Rectal smooth muscle tissue (tissue), 1 donor: ENCODE data around the gene PCDHGA2.
"Not testable (repeated sequence)": the region's sequence is repeated elsewhere in the genome, so short reads cannot be mapped to it uniquely, and the experiment has no call there.

Experiments used
- H3K27ac ChIP-seq: one replicate; pipeline ENCODE4 v1.7.0; 2013; ENCODE audit warnings: low read depth, low read length, inconsistent platforms
- H3K27me3 ChIP-seq: one replicate; pipeline ENCODE4 v1.7.0; 2013; ENCODE audit warnings: low read length; ENCODE audit not compliant: control insufficient read depth, insufficient read depth
- H3K36me3 ChIP-seq: one replicate; pipeline ENCODE4 v1.7.0; 2013; ENCODE audit warnings: low read length; ENCODE audit not compliant: control insufficient read depth, insufficient read depth
- H3K4me1 ChIP-seq: one replicate; pipeline ENCODE4 v1.7.0; 2013; ENCODE audit warnings: low read length; ENCODE audit not compliant: control insufficient read depth, insufficient read depth
- H3K4me3 ChIP-seq: one replicate; pipeline ENCODE4 v1.7.0; 2013; ENCODE audit warnings: low read length
- H3K9ac ChIP-seq: one replicate; pipeline ENCODE4 v1.7.0; 2013; ENCODE audit warnings: low read length

PCDHGA2 gene

GRCh38 chr5:141338538-141339306 is at the start of gene PCDHGA2:
TSS of gene PCDHGA2 (plus strand) at chr5:141338760.
- Histone ChIP-seq H3K27ac (no peak within 1 kb of the TSS), H3K4me3 (peak within 1 kb of the TSS; percentile 49)

GRCh38 chr5:141298376-141298775 is 40.2 kb upstream of the PCDHGA2 start:
- Histone ChIP-seq H3K36me3 (peaks cover under 1% of the 10 kb centered on the region), H3K4me3 (no peak overlapping the region), H3K27ac (no peak overlapping the region), H3K4me1 (no peaks in the 10 kb centered on the region), H3K27me3 (no peaks in the 10 kb centered on the region), H3K9ac (no peak overlapping the region)

More at GRCh38 chr5:141338538-141339306, at the start of gene PCDHGA2:
- Histone ChIP-seq H3K36me3 (no peaks in the 10 kb centered on the region), H3K4me1 (no peaks in the 10 kb centered on the region), H3K27me3 (no peaks in the 10 kb centered on the region), H3K9ac (no peak within 1 kb of the TSS)

GRCh38 chr5:141303756-141304155 is 34.8 kb upstream of the PCDHGA2 start, which contains the start of gene SLC25A2:
TSS of gene SLC25A2 (minus strand) at chr5:141304049. CDS start at chr5:141303865, 184 bp downstream.
- H3K36me3 ChIP-seq = peaks cover 2% of the 10 kb centered on the region
- H3K4me3 ChIP-seq = peak within 1 kb of the TSS; percentile 1
- H3K27me3 ChIP-seq = no peaks in the 10 kb centered on the region
- H3K9ac ChIP-seq = no peak within 1 kb of the TSS
- H3K4me1 ChIP-seq = no peaks in the 10 kb centered on the region
- H3K27ac ChIP-seq = no peak within 1 kb of the TSS

- Histone ChIP-seq H3K27ac (no peak overlapping the region), H3K36me3 (peaks cover 2% of the 10 kb centered on the region), H3K4me3 (no peak overlapping the region), H3K4me1 (no peaks in the 10 kb centered on the region), H3K27me3 (no peaks in the 10 kb centered on the region), H3K9ac (no peak overlapping the region)
Measured at GRCh38 chr5:141306630-141307029, 31.9 kb upstream of the PCDHGA2 start.

- no peak overlapping the region for H3K4me3 ChIP-seq
- no peaks in the 10 kb centered on the region for H3K4me1 ChIP-seq
- H3K27me3 ChIP-seq = no peaks in the 10 kb centered on the region
- H3K36me3 ChIP-seq = peaks cover 7% of the 10 kb centered on the region
- no peak overlapping the region for H3K9ac ChIP-seq
- no peak overlapping the region for H3K27ac ChIP-seq
Measured at GRCh38 chr5:141313711-141314110, 24.8 kb upstream of the PCDHGA2 start.

GRCh38 chr5:141316963-141317362 is 21.6 kb upstream of the PCDHGA2 start:
- not testable (repeated sequence) for H3K4me3 ChIP-seq, H3K27ac ChIP-seq, H3K4me1 ChIP-seq, H3K27me3 ChIP-seq, H3K9ac ChIP-seq
- peaks cover 17% of the 10 kb centered on the region for H3K36me3 ChIP-seq

GRCh38 chr5:141319202-141319601 is 19.4 kb upstream of the PCDHGA2 start:
- Histone ChIP-seq H3K4me1 (peaks cover 3% of the 10 kb centered on the region), H3K27ac (no peak overlapping the region), H3K9ac (no peak overlapping the region), H3K27me3 (no peaks in the 10 kb centered on the region), H3K4me3 (peak overlapping the region; percentile 9), H3K36me3 (peaks cover 17% of the 10 kb centered on the region)

GRCh38 chr5:141319699-141320098 is 18.9 kb upstream of the PCDHGA2 start:
- H3K4me3 ChIP-seq = peak overlapping the region; percentile 90
- peaks cover 17% of the 10 kb centered on the region for H3K36me3 ChIP-seq
- no peak overlapping the region for H3K9ac ChIP-seq
- H3K4me1 ChIP-seq = peaks cover 3% of the 10 kb centered on the region
- H3K27me3 ChIP-seq = no peaks in the 10 kb centered on the region
- no peak overlapping the region for H3K27ac ChIP-seq

- H3K4me3 ChIP-seq = peak within 1 kb of the TSS; percentile 90
- peak within 1 kb of the TSS; percentile 84 for H3K27ac ChIP-seq
- H3K27me3 ChIP-seq = no peaks in the 10 kb centered on the region
- H3K9ac ChIP-seq = peak within 1 kb of the TSS; percentile 43
- H3K36me3 ChIP-seq = peaks cover 17% of the 10 kb centered on the region
- peaks cover 3% of the 10 kb centered on the region for H3K4me1 ChIP-seq
Measured at GRCh38 chr5:141320225-141321169, 18.1 kb upstream of the PCDHGA2 start, which contains the start of gene TAF7. TSS of gene TAF7 (minus strand) at chr5:141320784. CDS start at chr5:141320044, 740 bp downstream.

- H3K4me1 ChIP-seq = peaks cover 3% of the 10 kb centered on the region
- H3K36me3 ChIP-seq = peaks cover 14% of the 10 kb centered on the region
- no peak overlapping the region for H3K9ac ChIP-seq
- no peak overlapping the region for H3K27ac ChIP-seq
- no peaks in the 10 kb centered on the region for H3K27me3 ChIP-seq
- no peak overlapping the region for H3K4me3 ChIP-seq
Measured at GRCh38 chr5:141322261-141322660, 16.3 kb upstream of the PCDHGA2 start.

- H3K4me1 ChIP-seq = no peaks in the 10 kb centered on the region
- peak overlapping the region; percentile 73 for H3K4me3 ChIP-seq
- H3K9ac ChIP-seq = peak overlapping the region; percentile 53
- H3K36me3 ChIP-seq = no peaks in the 10 kb centered on the region
- H3K27me3 ChIP-seq = no peaks in the 10 kb centered on the region
- H3K27ac ChIP-seq = peak overlapping the region; percentile 59
Measured at GRCh38 chr5:141326088-141326854, 12.3 kb upstream of the PCDHGA2 start.

- Histone ChIP-seq H3K4me3 (no peak overlapping the region), H3K4me1 (no peaks in the 10 kb centered on the region), H3K9ac (no peak overlapping the region), H3K27me3 (no peaks in the 10 kb centered on the region), H3K36me3 (no peaks in the 10 kb centered on the region), H3K27ac (no peak overlapping the region)
Measured at GRCh38 chr5:141328231-141328630, 10.3 kb upstream of the PCDHGA2 start.
